HG02870 (cell line): Measurements from ENCODE around the gene ANKDD1B.

Experiments used
- ATAC-seq: cut with Tn5 transposase; IDR thresholded peaks from one replicate; pipeline ENCODE4 v1.9.1; 2021; ENCODE audit warnings: mild to moderate bottlenecking, moderate library complexity; ENCODE audit not compliant: unreplicated experiment

The ANKDD1B gene

GRCh38 chr5:75659791-75660450 is 48.7 kb downstream of the ANKDD1B start:
- ATAC-seq, result no peak

DNA sequence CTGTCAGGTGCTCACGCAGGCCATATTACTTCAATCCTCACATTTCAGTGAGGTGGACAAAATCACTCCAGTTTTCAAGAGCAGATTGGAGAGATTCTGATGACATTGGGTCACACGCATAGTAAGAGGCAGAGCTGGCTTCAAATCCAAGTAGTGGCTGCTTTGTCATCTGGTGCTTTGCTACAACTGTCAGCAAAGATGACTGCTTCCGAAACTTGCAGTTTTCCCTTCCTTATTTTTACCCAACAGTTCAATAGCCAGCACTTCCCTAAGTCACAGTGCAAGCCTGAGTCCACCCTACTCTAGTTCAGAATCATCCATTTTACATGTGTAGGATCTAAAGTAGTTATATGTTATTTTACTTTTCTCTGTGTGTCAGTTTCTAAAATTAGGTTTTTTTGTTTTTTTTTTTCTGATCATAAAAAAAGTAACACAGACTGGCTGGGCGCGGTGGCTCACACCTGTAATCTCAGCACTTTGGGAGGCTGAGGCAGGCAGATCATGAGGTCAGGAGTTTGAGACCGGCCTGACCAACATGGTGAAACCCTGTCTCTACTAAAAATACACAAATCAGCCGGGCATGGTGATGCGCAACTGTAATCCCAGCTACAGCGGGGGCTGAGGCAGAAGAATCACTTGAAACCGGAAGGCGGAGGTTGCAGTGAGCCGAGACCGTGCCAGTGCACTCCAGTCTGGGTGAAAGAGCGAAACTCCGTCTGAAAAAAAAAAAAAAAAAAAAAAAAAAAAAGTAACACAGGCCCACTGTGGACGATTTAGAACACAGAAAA is 49.6 kb downstream of the ANKDD1B start:
- ATAC-seq, result no peak

DNA sequence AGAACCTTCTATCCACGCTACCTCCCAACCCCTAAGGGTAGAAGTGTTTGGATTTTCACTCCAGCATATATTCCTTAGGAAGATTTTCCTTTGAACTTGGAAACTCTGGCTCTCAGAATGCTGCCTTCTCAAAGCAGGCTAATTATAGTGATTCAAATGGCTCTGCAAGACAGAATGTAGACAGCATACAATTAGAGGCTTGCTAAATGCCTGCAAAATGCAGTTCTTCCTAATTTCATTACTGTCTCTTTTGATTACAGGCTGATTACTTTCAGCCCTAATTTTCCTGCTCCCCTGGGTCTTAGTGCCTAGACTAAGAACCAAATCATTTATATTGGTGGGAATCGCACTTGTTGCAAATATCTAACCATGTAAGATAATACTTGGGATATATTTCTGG is 50.8 kb downstream of the ANKDD1B start:
- ATAC-seq, result no peak

DNA sequence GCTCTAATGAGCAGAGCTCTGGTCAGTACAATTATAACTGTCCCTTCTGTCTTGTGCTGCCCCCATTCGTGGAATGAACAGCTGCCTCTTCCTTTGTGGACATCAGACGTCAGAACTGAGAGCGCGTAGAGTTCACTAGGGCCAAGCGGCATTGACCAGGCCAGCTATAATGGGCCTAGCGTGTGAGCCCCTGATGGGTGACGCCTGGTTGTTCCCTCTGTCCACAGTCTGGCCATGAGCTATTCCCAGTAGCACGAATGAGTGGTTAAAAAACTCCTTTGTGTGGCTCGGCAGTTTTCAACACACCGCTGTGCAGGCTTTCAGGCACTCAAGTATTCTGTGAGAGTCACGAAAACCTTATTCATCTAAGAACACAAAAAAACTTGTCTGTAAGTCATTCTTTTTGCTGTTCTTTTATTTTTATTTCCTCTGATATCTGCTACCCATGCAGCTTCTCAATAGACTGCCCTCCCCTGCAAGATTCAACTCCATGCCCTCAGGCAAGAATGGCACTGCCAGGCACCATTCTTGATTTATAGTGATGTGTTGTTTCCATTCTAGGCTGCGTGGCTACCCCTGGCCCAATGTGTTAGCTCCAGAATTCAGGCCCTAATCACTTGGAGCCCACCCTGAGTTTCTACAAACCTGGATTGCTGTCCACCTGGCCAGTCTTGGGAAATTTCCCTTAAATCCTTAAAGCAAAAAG is 52.5 kb downstream of the ANKDD1B start:
- no peak for ATAC-seq

DNA sequence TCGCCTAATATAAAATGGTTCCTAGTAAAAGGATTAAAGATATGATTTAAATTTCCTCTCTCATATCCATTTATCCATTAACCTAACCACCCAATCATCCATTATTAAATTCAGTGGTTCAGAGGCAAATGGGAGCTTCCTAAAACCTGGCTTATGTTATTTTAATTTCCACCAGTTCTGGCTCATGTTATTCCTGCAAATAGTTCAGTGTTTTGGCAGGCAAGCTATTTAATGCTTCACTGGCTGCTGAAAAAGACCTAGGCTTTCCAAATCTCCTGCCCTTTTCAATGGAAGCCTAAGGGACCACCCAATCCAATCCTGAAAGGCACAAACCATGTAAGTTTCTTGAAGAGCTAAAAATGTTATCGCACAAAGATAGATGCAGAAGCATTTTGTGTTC is 53.7 kb downstream of the ANKDD1B start:
- no peak for ATAC-seq

- no peak for ATAC-seq
These were observed 55.5 kb downstream of the ANKDD1B start for GRCh38 chr5:75666801-75667200.

DNA sequence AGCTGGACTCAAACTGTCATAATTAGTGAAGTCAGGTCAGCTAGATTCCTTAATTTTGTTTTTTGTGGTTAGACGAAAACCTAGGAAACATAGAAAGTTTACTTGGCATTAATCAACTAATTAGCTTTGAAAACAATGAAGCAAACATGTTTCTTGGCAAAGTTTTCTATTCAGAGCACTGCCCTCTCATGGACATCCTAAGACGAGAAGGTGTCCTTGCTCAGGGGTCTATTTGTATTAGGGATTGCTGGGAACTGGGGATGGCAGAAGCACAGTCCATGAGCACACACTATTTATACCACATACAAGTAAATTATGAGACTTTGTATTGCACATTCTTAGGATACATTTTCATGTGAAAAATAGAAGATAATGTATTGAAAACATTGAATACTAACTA is 56.3 kb downstream of the ANKDD1B start:
- ATAC-seq, result no peak

GRCh38 chr5:75668445-75668844 is 57.2 kb downstream of the ANKDD1B start:
- no peak for ATAC-seq

DNA sequence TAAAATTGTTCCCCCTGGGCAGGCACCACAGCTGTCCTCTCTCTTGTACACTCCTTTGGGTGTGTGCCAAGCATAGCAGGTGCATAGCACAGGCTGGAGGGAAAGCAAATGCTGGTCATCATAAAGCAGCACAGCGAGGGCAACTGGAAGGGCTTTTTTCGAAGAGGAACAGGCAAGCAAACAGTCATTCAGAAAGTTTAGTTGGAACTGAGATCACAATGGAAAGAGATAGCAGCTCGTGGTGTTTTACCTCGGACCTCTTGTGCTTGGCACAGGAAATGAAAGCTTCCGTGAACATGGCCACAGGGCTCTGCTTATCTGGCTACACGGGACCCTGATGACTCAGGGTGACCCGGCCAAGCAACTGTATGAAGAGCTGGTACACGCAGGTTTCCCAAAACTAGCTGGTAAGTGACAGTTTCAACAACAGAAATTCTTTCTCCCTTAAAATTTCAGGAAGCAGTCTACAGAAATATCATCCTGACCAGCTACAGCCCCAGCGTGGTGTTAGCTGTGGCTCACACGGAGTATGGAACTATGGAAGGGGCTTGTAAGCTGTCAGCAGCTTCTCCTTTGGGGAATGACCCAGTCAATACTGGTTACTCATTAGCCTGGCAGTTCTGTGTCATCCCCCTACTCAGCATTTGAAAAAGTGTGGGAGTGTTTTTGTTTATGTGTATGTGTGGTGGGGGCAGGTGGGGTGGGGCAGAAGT is 57.9 kb downstream of the ANKDD1B start:
- ATAC-seq, result peak; percentile 93

DNA sequence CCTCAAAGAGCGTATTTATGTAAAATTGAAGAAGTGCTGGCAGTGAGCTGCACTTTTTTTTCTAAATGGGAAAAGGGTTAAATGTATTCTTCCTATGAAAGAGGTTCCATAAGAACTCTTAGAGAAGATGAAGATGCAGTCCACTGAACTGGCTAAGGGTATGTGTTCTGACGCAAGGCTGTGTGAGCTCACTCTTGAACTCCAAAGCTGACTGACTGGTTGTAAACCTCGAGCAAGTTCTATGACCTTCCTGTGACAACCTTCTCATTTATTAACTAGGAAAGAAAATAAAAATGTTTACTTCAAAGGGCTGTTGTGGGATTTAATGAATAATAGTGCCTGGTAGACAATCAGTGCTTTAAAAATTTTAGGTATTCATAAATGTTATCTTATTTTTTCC is 59.3 kb downstream of the ANKDD1B start:
- ATAC-seq, result no peak

DNA sequence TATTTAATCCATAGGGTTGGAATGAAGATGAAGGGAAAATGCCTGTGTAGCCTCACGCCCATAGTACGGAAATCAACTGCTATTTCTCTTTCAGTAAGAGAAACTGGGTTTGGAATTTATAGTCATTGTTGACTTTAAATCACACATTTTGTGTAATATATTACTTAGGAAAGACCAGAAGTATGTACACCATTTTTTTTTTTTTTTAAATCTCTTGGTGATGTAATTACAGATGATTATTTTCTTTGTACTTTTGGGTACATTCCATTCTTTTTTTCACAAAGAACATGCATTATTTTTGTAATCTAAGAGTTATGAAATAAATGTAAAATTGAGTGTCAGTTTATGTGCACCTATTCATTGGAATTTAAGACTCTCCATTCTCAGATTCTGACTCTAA is 60.3 kb downstream of the ANKDD1B start:
- ATAC-seq, result no peak

DNA sequence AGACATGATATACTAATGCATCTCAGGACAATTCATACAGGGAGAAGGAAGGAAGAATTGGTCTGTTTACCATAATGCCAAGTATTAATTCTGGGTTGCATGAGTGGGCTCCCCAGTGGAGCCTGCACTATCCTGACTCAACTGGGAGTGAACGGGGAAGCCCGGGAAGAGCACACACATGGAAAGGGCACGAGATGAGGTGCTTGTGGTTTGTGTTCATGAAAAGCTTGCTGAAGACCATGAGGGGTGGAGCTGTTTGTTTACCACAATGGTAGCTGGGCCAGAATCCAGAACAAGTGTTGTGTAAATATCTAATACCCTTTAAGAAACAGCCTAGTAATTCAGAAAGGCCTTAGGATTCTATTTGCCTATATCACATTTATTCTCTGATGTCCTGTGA is 61.4 kb downstream of the ANKDD1B start:
- ATAC-seq, result no peak

DNA sequence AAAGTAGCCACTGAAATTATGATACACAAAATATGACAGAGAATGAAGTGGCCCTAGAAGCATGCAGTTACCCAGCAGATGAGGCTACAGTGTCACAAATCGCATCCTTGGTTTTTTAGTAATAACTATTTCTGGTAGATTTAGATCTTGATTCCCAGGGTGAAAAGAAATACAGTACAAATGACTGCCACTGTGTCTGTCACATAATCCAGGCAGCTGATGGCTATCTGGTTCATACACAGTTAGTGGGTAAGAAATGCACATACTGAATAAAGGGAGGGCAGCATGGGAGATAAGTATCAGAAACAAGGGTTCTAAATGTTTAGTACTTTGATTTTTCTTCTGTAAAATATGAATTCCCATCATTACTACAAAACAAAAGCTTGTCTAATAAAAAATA is 64.5 kb downstream of the ANKDD1B start:
- ATAC-seq, result no peak

DNA sequence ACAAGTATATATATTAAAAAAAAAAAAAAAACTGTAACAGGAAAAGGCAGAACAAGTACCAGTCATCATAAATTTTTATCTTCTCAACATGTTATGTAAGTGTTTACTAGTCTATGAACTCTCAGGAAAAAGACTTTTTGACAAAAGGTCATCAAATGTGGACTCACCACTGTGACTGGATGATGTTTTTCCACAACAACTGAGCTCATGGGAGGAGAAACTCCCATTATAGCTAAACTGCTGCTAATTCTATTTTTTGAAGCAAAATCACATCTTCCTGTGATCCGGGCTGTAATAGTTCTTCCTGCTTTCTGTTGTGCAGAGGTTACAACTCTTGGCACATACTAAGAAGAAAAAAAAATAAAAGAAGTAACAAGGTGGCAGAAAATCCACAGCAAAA is 66.4 kb downstream of the ANKDD1B start:
- ATAC-seq, result no peak

DNA sequence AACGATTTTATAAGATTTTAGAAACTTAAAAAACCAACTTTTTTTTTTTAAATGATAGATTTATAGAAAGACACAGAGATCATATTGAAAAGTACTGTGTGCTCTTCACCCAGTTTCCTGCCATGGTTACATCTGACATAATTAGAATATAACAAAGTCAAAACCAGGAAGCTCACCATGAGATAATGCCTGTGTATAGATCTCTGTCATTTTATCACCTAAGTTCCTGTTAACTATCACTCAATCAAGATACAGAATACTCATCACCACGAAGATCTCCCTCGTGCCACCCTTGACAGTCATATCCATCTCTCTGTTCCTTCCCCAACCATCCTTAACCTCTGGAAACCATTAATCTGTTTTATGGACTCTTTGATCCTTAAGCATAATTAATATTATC is 66.9 kb downstream of the ANKDD1B start:
- no peak for ATAC-seq

- ATAC-seq, result no peak
These were observed 70.0 kb downstream of the ANKDD1B start for GRCh38 chr5:75681125-75681830.

DNA sequence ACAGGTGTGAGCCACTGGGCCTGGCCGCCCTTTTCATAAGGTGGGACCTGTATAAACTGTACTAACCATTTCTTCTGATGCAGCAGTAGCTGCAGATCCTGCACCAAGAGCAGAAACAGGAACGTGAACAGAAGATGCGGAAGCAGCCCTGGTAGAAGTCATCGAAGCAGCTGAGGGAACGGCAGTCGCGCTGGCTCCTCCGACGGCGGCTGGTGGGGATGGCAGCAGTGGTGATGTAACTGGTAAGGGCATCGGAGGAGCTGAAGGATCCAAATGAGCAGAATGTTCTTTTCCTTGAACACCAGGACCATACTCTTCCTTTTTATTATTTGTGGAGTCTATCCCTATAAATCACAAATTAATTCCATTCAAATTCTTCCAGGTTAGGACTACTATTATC is 73.9 kb downstream of the ANKDD1B start:
- no peak for ATAC-seq

GRCh38 chr5:75686480-75686879 is 75.2 kb downstream of the ANKDD1B start:
- ATAC-seq, result no peak

- ATAC-seq, result no peak
These were observed 79.4 kb downstream of the ANKDD1B start for GRCh38 chr5:75690669-75691068.

- ATAC-seq, result no peak
These were observed 83.5 kb downstream of the ANKDD1B start for GRCh38 chr5:75694781-75695180.
